ENCODE measurements around the gene CHRDL2. TPM values are rescaled to one million over a fixed set of nuclear protein-coding genes. Genes with fewer than 3 reads are reported as not detected.

The CHRDL2 gene
- total RNA-seq: not detected in 2 replicates
- not detected in 2 replicates for polyA plus RNA-seq
- polyA plus RNA-seq (2012): 0.23 TPM in 1 of 2 replicates, not detected in the other
- polyA minus RNA-seq (ENCODE audit: low replicate concordance): not detected in 2 replicates

- H3K4me3 ChIP-seq (replicated peaks in 1 of 4; ENCODE audit: control extremely low read depth in 1 of 4, insufficient read depth in 1 of 4, low read depth in 3 of 4, low read length in 4 of 4): peak within 1 kb of the TSS in 1 of 4 experiments; percentile 40
Observed at GRCh38 chr11:74731301-74732094, at the start of gene CHRDL2. TSS of gene CHRDL2 (minus strand) at chr11:74731426. CDS start at chr11:74730888, 538 bp downstream.

GRCh38 chr11:74780248-74781005 lies 49.2 kb upstream of the CHRDL2 start:
- H3K9ac ChIP-seq (ENCODE audit: insufficient read depth, low read length): no peak overlapping the region
- no peaks in the 10 kb centered on the region for H3K9me3 ChIP-seq (ENCODE audit: control insufficient read depth, insufficient read depth, low read depth, low read length)
- peaks cover 10% of the 10 kb centered on the region for H3K4me1 ChIP-seq (ENCODE audit: control insufficient read depth, extremely low read depth, insufficient read depth, low read length)
- TF ChIP-seq EZH2 (IDR thresholded peaks at IDR 0.05; ENCODE audit: low read length, missing control alignments): no peak
- no peak for TF ChIP-seq CTCF (conservative IDR thresholded peaks at IDR 0.05 in 1 of 2, IDR thresholded peaks at IDR 0.05 in 1 of 2; ENCODE audit: low read depth in 1 of 2, low read length in 2 of 2)
- H4K20me1 ChIP-seq (ENCODE audit: control insufficient read depth, extremely low read depth, insufficient read depth, low read length): peaks cover 3% of the 10 kb centered on the region
- H3K27ac ChIP-seq (ENCODE audit: insufficient read depth, low read length): no peak overlapping the region
- H2AFZ ChIP-seq (ENCODE audit: low read length): no peak overlapping the region
- H3K27me3 ChIP-seq (ENCODE audit: control insufficient read depth, insufficient read depth, low read length): no peaks in the 10 kb centered on the region
- DNase-seq (ENCODE audit: low read depth in 2 of 2): peak in 1 of 2 donors; percentile 15
- no peak overlapping the region for H3K4me2 ChIP-seq (ENCODE audit: extremely low read depth, insufficient read depth, low read length)
- no peaks in the 10 kb centered on the region for H3K36me3 ChIP-seq (ENCODE audit: control insufficient read depth, insufficient read depth, low read length)
- no peak overlapping the region for H3K4me3 ChIP-seq (replicated peaks in 1 of 4; ENCODE audit: control extremely low read depth in 1 of 4, insufficient read depth in 1 of 4, low read depth in 3 of 4, low read length in 4 of 4)
- H3K79me2 ChIP-seq (ENCODE audit: control insufficient read depth, insufficient read depth, low read length): peaks cover 82% of the 10 kb centered on the region

More at GRCh38 chr11:74731301-74732094, at the start of gene CHRDL2:
- Histone ChIP-seq H3K27me3 (ENCODE audit: control insufficient read depth, insufficient read depth, low read length) (peaks cover 48% of the 10 kb centered on the region), H3K4me1 (ENCODE audit: control insufficient read depth, extremely low read depth, insufficient read depth, low read length) (no peaks in the 10 kb centered on the region), H4K20me1 (ENCODE audit: control insufficient read depth, extremely low read depth, insufficient read depth, low read length) (no peaks in the 10 kb centered on the region), H3K9ac (ENCODE audit: insufficient read depth, low read length) (no peak within 1 kb of the TSS), H3K79me2 (ENCODE audit: control insufficient read depth, insufficient read depth, low read length) (no peaks in the 10 kb centered on the region), H3K27ac (ENCODE audit: insufficient read depth, low read length) (no peak within 1 kb of the TSS), H3K4me2 (ENCODE audit: extremely low read depth, insufficient read depth, low read length) (peak within 1 kb of the TSS; percentile 49), H2AFZ (ENCODE audit: low read length) (no peak within 1 kb of the TSS), H3K9me3 (ENCODE audit: control insufficient read depth, insufficient read depth, low read depth, low read length) (no peaks in the 10 kb centered on the region), H3K36me3 (ENCODE audit: control insufficient read depth, insufficient read depth, low read length) (no peaks in the 10 kb centered on the region)
- peak in 1 of 2 donors; percentile 43 for DNase-seq (ENCODE audit: low read depth in 2 of 2)
- no peak for TF ChIP-seq CTCF (conservative IDR thresholded peaks at IDR 0.05 in 1 of 2, IDR thresholded peaks at IDR 0.05 in 1 of 2; ENCODE audit: low read depth in 1 of 2, low read length in 2 of 2)
- TF ChIP-seq EZH2 (IDR thresholded peaks at IDR 0.05; ENCODE audit: low read length, missing control alignments): no peak

GRCh38 chr11:74778581-74778980 lies 47.4 kb upstream of the CHRDL2 start:
- no peak overlapping the region for H3K9ac ChIP-seq (ENCODE audit: insufficient read depth, low read length)
- no peak overlapping the region for H3K4me2 ChIP-seq (ENCODE audit: extremely low read depth, insufficient read depth, low read length)
- no peaks in the 10 kb centered on the region for H3K36me3 ChIP-seq (ENCODE audit: control insufficient read depth, insufficient read depth, low read length)
- TF ChIP-seq EZH2 (IDR thresholded peaks at IDR 0.05; ENCODE audit: low read length, missing control alignments): no peak
- no peak overlapping the region for H3K27ac ChIP-seq (ENCODE audit: insufficient read depth, low read length)
- no peaks in the 10 kb centered on the region for H3K27me3 ChIP-seq (ENCODE audit: control insufficient read depth, insufficient read depth, low read length)
- H2AFZ ChIP-seq (ENCODE audit: low read length): no peak overlapping the region
- peaks cover 84% of the 10 kb centered on the region for H3K79me2 ChIP-seq (ENCODE audit: control insufficient read depth, insufficient read depth, low read length)
- H4K20me1 ChIP-seq (ENCODE audit: control insufficient read depth, extremely low read depth, insufficient read depth, low read length): peaks cover 3% of the 10 kb centered on the region
- H3K4me3 ChIP-seq (replicated peaks in 1 of 4; ENCODE audit: control extremely low read depth in 1 of 4, insufficient read depth in 1 of 4, low read depth in 3 of 4, low read length in 4 of 4): no peak overlapping the region
- DNase-seq (ENCODE audit: low read depth in 2 of 2): no peak
- H3K4me1 ChIP-seq (ENCODE audit: control insufficient read depth, extremely low read depth, insufficient read depth, low read length): peaks cover 10% of the 10 kb centered on the region
- no peaks in the 10 kb centered on the region for H3K9me3 ChIP-seq (ENCODE audit: control insufficient read depth, insufficient read depth, low read depth, low read length)
